OCI-LY7 (cell line): ENCODE data around the gene GATA3. TPM values are rescaled to one million over a fixed set of nuclear protein-coding genes. Genes with fewer than 3 reads are reported as not detected.

Source experiments
- BruUV-seq: library from RNA; stranded (reverse); fragments of 400-500 nt; replicated peaks from 2 replicates; lab custom pipeline; 2021; lab: Mats Ljungman, UMichigan
- CTCF ChIA-PET: fragments of 300-600 bp; sonication (Branson Sonifier 250); formaldehyde crosslinking; loops from one replicate; lab custom pipeline; 2022; ENCODE audit warnings: antibody characterized with exemption; ENCODE audit not compliant: unreplicated experiment; lab: Charles Lee
- POLR2A ChIA-PET: fragments of 300-600 bp; sonication (Branson Sonifier 250); formaldehyde crosslinking; loops from one replicate; lab custom pipeline; 2022; ENCODE audit warnings: antibody characterized with exemption; lab: Charles Lee
- DNase-seq: peaks from one replicate; pipeline ENCODE4 v3.0.0-alpha.2; 2015; ENCODE audit warnings: low spot score
- H2AFZ ChIP-seq: fragments of 200-600 bp; sonication (generic), shearing (Covaris generic); 2 replicates; pipeline ENCODE4 v1.6.1; 2014; ENCODE audit warnings: mild to moderate bottlenecking, antibody characterized with exemption, low read length, moderate library complexity
- H3K27ac ChIP-seq: fragments of 200-600 bp; sonication (generic); 2 replicates; pipeline ENCODE4 v1.5.1; 2014; ENCODE audit warnings: mixed run types, low read depth, mild to moderate bottlenecking, moderate library complexity, low read length, inconsistent platforms; ENCODE audit not compliant: poor library complexity, severe bottlenecking
- H3K36me3 ChIP-seq: fragments of 200-600 bp; sonication (generic); 2 replicates; pipeline ENCODE4 v1.6.1; 2014; ENCODE audit warnings: mild to moderate bottlenecking, antibody characterized with exemption, low read length, moderate library complexity, mixed read lengths; ENCODE audit not compliant: insufficient read depth
- H3K4me1 ChIP-seq: fragments of 200-600 bp; sonication (generic); 2 replicates; pipeline ENCODE4 v1.5.1; 2014; ENCODE audit warnings: mild to moderate bottlenecking, low read length; ENCODE audit not compliant: insufficient read depth, poor library complexity, severe bottlenecking
- H3K4me2 ChIP-seq: fragments of 200-600 bp; sonication (generic); 2 replicates; pipeline ENCODE4 v1.6.1; 2014; ENCODE audit warnings: mild to moderate bottlenecking, low read length
- H3K4me3 ChIP-seq: fragments of 200-600 bp; sonication (generic); 2 replicates; pipeline ENCODE4 v1.5.1; 2014; ENCODE audit warnings: mild to moderate bottlenecking, low read depth, low read length; ENCODE audit not compliant: poor library complexity, severe bottlenecking
- H3K79me2 ChIP-seq: fragments of 200-600 bp; sonication (generic); 2 replicates; pipeline ENCODE4 v1.6.1; 2016; ENCODE audit warnings: low read depth, mild to moderate bottlenecking, low read length, moderate library complexity, mixed read lengths; ENCODE audit not compliant: insufficient read depth
- H3K9me2 ChIP-seq: fragments of 200-600 bp; sonication (generic); 2 replicates; pipeline ENCODE4 v1.6.1; 2016; ENCODE audit warnings: mild to moderate bottlenecking, low read length, mixed read lengths; ENCODE audit not compliant: insufficient read depth
- H3K9me3 ChIP-seq: fragments of 200-600 bp; sonication (generic); 2 replicates; pipeline ENCODE4 v1.6.1; 2014; ENCODE audit warnings: mild to moderate bottlenecking, mixed run types, low read length, mixed read lengths
- H4K20me1 ChIP-seq: fragments of 200-600 bp; sonication (generic); 2 replicates; pipeline ENCODE4 v1.6.1; 2014; ENCODE audit warnings: mild to moderate bottlenecking, antibody characterized with exemption, low read length, moderate library complexity, mixed read lengths; ENCODE audit not compliant: insufficient read depth
- CTCF ChIP-seq: fragments of 200-600 bp; sonication (generic); conservative IDR thresholded peaks from 2 replicates; pipeline ENCODE4 v1.5.1; 2014; ENCODE audit warnings: mild to moderate bottlenecking, antibody characterized with exemption, low read length, moderate library complexity, mixed read lengths
- EZH2phosphoT487 ChIP-seq: fragments of 200-600 bp; sonication (generic); IDR thresholded peaks from 2 replicates; pipeline ENCODE4 v1.6.1; 2018; ENCODE audit warnings: low read depth, borderline replicate concordance, mild to moderate bottlenecking, mixed run types, antibody characterized with exemption, low read length, moderate library complexity, mixed read lengths
- intact Hi-C: fragments of 100-400 bp; cut with micrococcal nuclease; formaldehyde crosslinking; loops from one replicate; pipeline ENCODE4 v1.10.0; 2022; ENCODE audit not compliant: unreplicated experiment
- total RNA-seq, 2 experiments: library from RNA; depleted of rRNA in 1 of 2; stranded (reverse); fragments of >200 nt in 1 of 2; shearing (Covaris generic) in 1 of 2; gene quantifications; 2 replicates each; pipeline ENCODE4 v1.2.3, GENCODE V29; 2014 to 2022

The GATA3 gene
- total RNA-seq, 2 experiments from 2014 or later: not detected

DNA sequence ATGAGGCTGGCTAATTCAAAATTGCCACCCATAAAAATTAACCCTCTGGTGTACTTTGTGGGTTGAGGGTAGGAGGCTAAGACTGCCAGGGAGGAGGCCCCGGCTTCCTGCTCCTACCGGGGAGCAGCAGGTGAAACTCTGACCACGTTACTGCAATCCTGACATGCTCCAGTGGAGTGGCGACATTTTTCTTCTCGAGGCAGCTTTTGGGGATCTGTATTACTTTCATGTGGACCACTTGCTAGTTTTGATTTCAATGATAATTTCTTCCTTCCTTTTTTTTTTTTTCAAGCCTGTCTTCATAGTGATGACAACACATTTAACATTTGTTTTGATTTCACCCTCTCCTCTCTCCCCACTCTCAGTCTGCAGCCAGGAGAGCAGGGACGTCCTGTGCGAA lies 14.6 kb downstream of the GATA3 start:
- H3K4me3 ChIP-seq: no peak overlapping the region
- BruUV-seq: no TSS peak
- DNase-seq: no peak
- no peaks in the 10 kb centered on the region for H3K79me2 ChIP-seq
- H2AFZ ChIP-seq: no peak overlapping the region
- ChIA-PET CTCF (no interaction called here), POLR2A (no interaction called here)
- no peaks in the 10 kb centered on the region for H3K9me3 ChIP-seq
- no peaks in the 10 kb centered on the region for H3K36me3 ChIP-seq
- H4K20me1 ChIP-seq: no peaks in the 10 kb centered on the region
- no peak for TF ChIP-seq EZH2phosphoT487
- no peak for TF ChIP-seq CTCF
- no peaks in the 10 kb centered on the region for H3K4me1 ChIP-seq
- no peak overlapping the region for H3K4me2 ChIP-seq
- H3K27ac ChIP-seq: no peak overlapping the region
- intact Hi-C loops: no loop called here
- H3K9me2 ChIP-seq: no peaks in the 10 kb centered on the region

GRCh38 chr10:8069627-8070026 lies 15.1 kb downstream of the GATA3 start:
- ChIA-PET POLR2A (no interaction called here), CTCF (no interaction called here)
- no peaks in the 10 kb centered on the region for H4K20me1 ChIP-seq
- no peaks in the 10 kb centered on the region for H3K9me2 ChIP-seq
- no peak overlapping the region for H3K4me3 ChIP-seq
- no peaks in the 10 kb centered on the region for H3K79me2 ChIP-seq
- H3K36me3 ChIP-seq: no peaks in the 10 kb centered on the region
- no peak overlapping the region for H3K4me2 ChIP-seq
- no TSS peak for BruUV-seq
- intact Hi-C loops: no loop called here
- DNase-seq: no peak
- TF ChIP-seq CTCF (no peak), EZH2phosphoT487 (no peak)
- H2AFZ ChIP-seq: no peak overlapping the region
- H3K9me3 ChIP-seq: no peaks in the 10 kb centered on the region
- no peaks in the 10 kb centered on the region for H3K4me1 ChIP-seq
- no peak overlapping the region for H3K27ac ChIP-seq

DNA sequence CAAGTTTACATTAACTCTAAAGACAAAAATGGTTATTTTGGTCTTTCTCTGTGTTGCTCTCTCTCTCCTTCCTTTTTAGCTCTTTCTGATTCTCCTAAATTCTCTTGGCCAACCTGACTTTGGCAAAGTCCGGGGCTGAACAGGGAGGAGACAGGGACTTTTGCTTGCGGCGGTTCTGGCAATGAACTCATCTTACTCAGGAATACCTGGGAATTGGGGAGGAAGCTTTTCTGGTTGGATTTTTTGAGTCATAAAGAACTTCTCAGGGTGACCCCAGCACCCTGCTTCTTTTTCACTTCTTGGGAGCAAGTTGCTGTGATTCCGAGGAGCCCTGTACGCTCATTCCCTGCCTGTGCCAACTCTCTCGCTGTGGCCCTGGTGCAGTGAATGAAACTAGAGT lies 16.0 kb downstream of the GATA3 start:
- H3K9me3 ChIP-seq: no peaks in the 10 kb centered on the region
- no peak for DNase-seq
- no peak overlapping the region for H3K27ac ChIP-seq
- no peaks in the 10 kb centered on the region for H4K20me1 ChIP-seq
- no TSS peak for BruUV-seq
- no peaks in the 10 kb centered on the region for H3K4me1 ChIP-seq
- H2AFZ ChIP-seq: no peak overlapping the region
- H3K79me2 ChIP-seq: no peaks in the 10 kb centered on the region
- CTCF ChIA-PET: no interaction called here
- H3K4me3 ChIP-seq: no peak overlapping the region
- intact Hi-C loops: no loop called here
- TF ChIP-seq CTCF (no peak), EZH2phosphoT487 (no peak)
- H3K36me3 ChIP-seq: no peaks in the 10 kb centered on the region
- H3K4me2 ChIP-seq: no peak overlapping the region
- H3K9me2 ChIP-seq: no peaks in the 10 kb centered on the region
- POLR2A ChIA-PET: no interaction called here
